IMR-90 (cell line): ENCODE results near the gene RABGGTA. TPM values are rescaled to one million over a fixed set of nuclear protein-coding genes. Genes with fewer than 3 reads are reported as not detected.

ENCODE experiments used
- ATAC-seq: fragments of 200-7000 bp; cut with Tn5 transposase; 2 replicates; pipeline ENCODE4 v1.9.1; 2020; ENCODE audit warnings: low read depth, mild to moderate bottlenecking, moderate library complexity
- BruUV-seq: library from RNA; stranded (reverse); fragments of 400-500 nt; replicated peaks from 2 replicates; lab custom pipeline; 2021; lab: Mats Ljungman, UMichigan
- CTCF ChIA-PET: fragments of 300-600 bp; formaldehyde crosslinking; extraction: SDS; loops from one replicate; lab custom pipeline; 2021; ENCODE audit warnings: antibody characterized with exemption; lab: Yijun Ruan, JAX
- POLR2A ChIA-PET: fragments of 300-600 bp; sonication (Branson Sonifier 250); formaldehyde crosslinking; loops from one replicate; lab custom pipeline; 2022; ENCODE audit warnings: antibody characterized with exemption; ENCODE audit not compliant: unreplicated experiment; lab: Charles Lee
- DNase-seq: peaks from one replicate; pipeline ENCODE4 v3.0.0; 2013
- H2AFZ ChIP-seq: replicated peaks from 2 replicates; pipeline ENCODE3; 2013; ENCODE audit warnings: low read length, mild to moderate bottlenecking; ENCODE audit not compliant: poor library complexity
- H2AK5ac ChIP-seq: 2 replicates; pipeline ENCODE4 v1.6.1; 2013; ENCODE audit warnings: low read depth, low read length, inconsistent platforms
- H2AK9ac ChIP-seq: replicated peaks from 2 replicates; pipeline ENCODE3; 2013; ENCODE audit warnings: mild to moderate bottlenecking, low read depth, low read length, moderate library complexity; ENCODE audit not compliant: poor library complexity
- H2BK120ac ChIP-seq: 2 replicates; pipeline ENCODE4 v1.6.1; 2013; ENCODE audit warnings: low read depth, low read length, inconsistent platforms
- H2BK15ac ChIP-seq: 3 replicates; pipeline ENCODE4 v1.6.1; 2013; ENCODE audit warnings: low read depth, low read length, inconsistent platforms
- H2BK20ac ChIP-seq: 2 replicates; pipeline ENCODE4 v1.6.1; 2013; ENCODE audit warnings: low read depth, mild to moderate bottlenecking, inconsistent platforms, low read length, moderate library complexity
- H2BK5ac ChIP-seq: 2 replicates; pipeline ENCODE4 v1.6.1; 2013; ENCODE audit warnings: mild to moderate bottlenecking, low read depth, low read length, inconsistent platforms; ENCODE audit not compliant: poor library complexity, severe bottlenecking
- H3K14ac ChIP-seq: replicated peaks from 2 replicates; pipeline ENCODE4 v1.6.1; 2013; ENCODE audit warnings: low read depth, low read length, inconsistent platforms
- H3K18ac ChIP-seq: 2 replicates; pipeline ENCODE4 v1.6.1; 2013; ENCODE audit warnings: low read depth, low read length, control low read depth
- H3K23ac ChIP-seq: 2 replicates; pipeline ENCODE4 v1.6.1; 2013; ENCODE audit warnings: low read depth, low read length, inconsistent platforms
- H3K27ac ChIP-seq: 2 replicates; pipeline ENCODE4 v1.5.1; 2013; ENCODE audit warnings: mild to moderate bottlenecking, control low read depth, low read length; ENCODE audit not compliant: insufficient read depth
- H3K27me3 ChIP-seq: 2 replicates; pipeline ENCODE4 v1.6.1; 2013; ENCODE audit warnings: low read length; ENCODE audit not compliant: control insufficient read depth, insufficient read depth
- H3K36me3 ChIP-seq: 2 replicates; pipeline ENCODE4 v1.6.1; 2013; ENCODE audit warnings: low read length, mixed read lengths; ENCODE audit not compliant: control insufficient read depth, insufficient read depth
- H3K4ac ChIP-seq: 2 replicates; pipeline ENCODE4 v1.6.1; 2013; ENCODE audit warnings: low read depth, low read length, inconsistent platforms
- H3K4me1 ChIP-seq: 2 replicates; pipeline ENCODE4 v1.6.1; 2013; ENCODE audit warnings: low read length, mixed read lengths; ENCODE audit not compliant: control insufficient read depth, insufficient read depth
- H3K4me2 ChIP-seq: 2 replicates; pipeline ENCODE4 v1.6.1; 2013; ENCODE audit warnings: low read depth, mild to moderate bottlenecking, control low read depth, low read length, moderate library complexity
- H3K4me3 ChIP-seq: 2 replicates; pipeline ENCODE4 v1.5.1; 2013; ENCODE audit warnings: low read depth, mild to moderate bottlenecking, control low read depth, low read length, moderate library complexity; ENCODE audit not compliant: insufficient read depth
- H3K56ac ChIP-seq: 2 replicates; pipeline ENCODE4 v1.6.1; 2013; ENCODE audit warnings: low read length, inconsistent platforms; ENCODE audit not compliant: insufficient read depth; ENCODE audit errors: extremely low read depth
- H3K79me1 ChIP-seq, 2 experiments: 2 replicates each; pipeline ENCODE4 v1.6.1; 2013; ENCODE audit warnings: low read length in 2 of 2, inconsistent platforms in 1 of 2, low read depth in 1 of 2
- H3K9ac ChIP-seq: 2 replicates; pipeline ENCODE4 v1.6.1; 2013; ENCODE audit warnings: low read depth, low read length, control low read depth
- H3K9me1 ChIP-seq: 2 replicates; pipeline ENCODE4 v1.6.1; 2013; ENCODE audit warnings: low read length, inconsistent platforms; ENCODE audit not compliant: insufficient read depth
- H3K9me3 ChIP-seq: 2 replicates; pipeline ENCODE4 v1.6.1; 2013; ENCODE audit warnings: low read length; ENCODE audit not compliant: control insufficient read depth, insufficient read depth
- H4K20me1 ChIP-seq: 2 replicates; pipeline ENCODE4 v1.6.1; 2013; ENCODE audit warnings: low read length, inconsistent platforms; ENCODE audit not compliant: insufficient read depth
- H4K5ac ChIP-seq: 2 replicates; pipeline ENCODE4 v1.6.1; 2013; ENCODE audit warnings: mild to moderate bottlenecking, low read depth, low read length, control low read depth
- H4K8ac ChIP-seq, 2 experiments: 2 replicates each; pipeline ENCODE4 v1.6.1; 2013; ENCODE audit warnings: low read depth in 2 of 2, low read length in 2 of 2, control low read depth in 1 of 2, inconsistent platforms in 1 of 2
- H4K91ac ChIP-seq: 2 replicates; pipeline ENCODE4 v1.6.1; 2013; ENCODE audit warnings: low read depth, low read length, inconsistent platforms; ENCODE audit not compliant: insufficient read depth
- BHLHE40 ChIP-seq: fragments of 150-350 bp; IDR thresholded peaks from 2 replicates; pipeline ENCODE4 v1.6.1; 2016; ENCODE audit warnings: mild to moderate bottlenecking, low read depth, low read length
- CEBPB ChIP-seq: IDR thresholded peaks from 2 replicates; pipeline ENCODE4 v1.6.1; 2012; ENCODE audit warnings: low read depth, low read length, improper control_type of control experiment
- CHD1 ChIP-seq: IDR thresholded peaks from 2 replicates; pipeline ENCODE4 v1.6.1; 2012; ENCODE audit warnings: low read depth, low read length, improper control_type of control experiment
- ELK1 ChIP-seq: fragments of 150-350 bp; IDR thresholded peaks from 2 replicates; pipeline ENCODE4 v1.6.1; 2016; ENCODE audit warnings: low read depth, mild to moderate bottlenecking, low read length, moderate library complexity, borderline replicate concordance
- FOS ChIP-seq: fragments of 150-350 bp; IDR thresholded peaks from 2 replicates; pipeline ENCODE4 v1.6.1; 2016; ENCODE audit warnings: low read depth, low read length
- MAFK ChIP-seq: IDR thresholded peaks from 2 replicates; pipeline ENCODE4 v1.6.1; 2012; ENCODE audit warnings: low read depth, low read length, improper control_type of control experiment
- MAZ ChIP-seq: IDR thresholded peaks from 2 replicates; pipeline ENCODE4 v1.6.1; 2012; ENCODE audit warnings: low read depth, mild to moderate bottlenecking, low read length, improper control_type of control experiment, moderate library complexity, borderline replicate concordance
- MXI1 ChIP-seq: IDR thresholded peaks from 2 replicates; pipeline ENCODE4 v1.6.1; 2012; ENCODE audit warnings: low read depth, mild to moderate bottlenecking, low read length, moderate library complexity, borderline replicate concordance
- NFE2L2 ChIP-seq: fragments of 150-350 bp; IDR thresholded peaks from 2 replicates; pipeline ENCODE4 v1.6.1; 2016; ENCODE audit warnings: low read depth, mild to moderate bottlenecking, low read length
- POLR2A ChIP-seq: IDR thresholded peaks from 2 replicates; pipeline ENCODE4 v1.6.1; 2012; ENCODE audit warnings: mild to moderate bottlenecking, low read depth, low read length
- RAD21 ChIP-seq: IDR thresholded peaks from 2 replicates; pipeline ENCODE4 v1.6.1; 2012; ENCODE audit warnings: low read length, improper control_type of control experiment
- RCOR1 ChIP-seq: IDR thresholded peaks from 2 replicates; pipeline ENCODE4 v1.6.1; 2012; ENCODE audit warnings: mild to moderate bottlenecking, low read length, improper control_type of control experiment; ENCODE audit not compliant: insufficient replicate concordance
- RFX5 ChIP-seq: IDR thresholded peaks from 2 replicates; pipeline ENCODE4 v1.8.0; 2012; ENCODE audit warnings: low read depth, mild to moderate bottlenecking, low read length, moderate library complexity
- SMC3 ChIP-seq: fragments of 150-350 bp; IDR thresholded peaks from 2 replicates; pipeline ENCODE4 v1.6.1; 2016; ENCODE audit warnings: low read depth, mild to moderate bottlenecking, antibody characterized with exemption, low read length, moderate library complexity
- USF2 ChIP-seq: fragments of 150-350 bp; IDR thresholded peaks from 2 replicates; pipeline ENCODE4 v1.6.1; 2017; ENCODE audit warnings: mild to moderate bottlenecking, antibody characterized with exemption, low read length, low read depth
- WGBS, 2 experiments: methylation state at CpG; one replicate each; pipeline versions ENCODE4 v1.1.5 to v1.1.7; 2013; ENCODE audit warnings: missing lambda C conversion rate in 2 of 2; ENCODE audit not compliant: insufficient read length in 1 of 2; ENCODE audit errors: extremely low coverage in 2 of 2; 5-methylcytosine and 5-hydroxymethylcytosine counted together
- dilution Hi-C: fragments of 300-500 bp; cut with HindIII; formaldehyde crosslinking; loops from one replicate; pipeline ENCODE4 v1.14.3; 2018; ENCODE audit warnings: low sequenced_read_pairs; ENCODE audit not compliant: unreplicated experiment
- in situ Hi-C: fragments of 300-500 bp; cut with MboI; formaldehyde crosslinking; loops from 3 replicates; pipeline ENCODE4 v1.14.3; 2019; ENCODE audit warnings: low sequenced_read_pairs, inconsistent platforms, mixed read lengths
- intact Hi-C: fragments of 100-400 bp; cut with micrococcal nuclease; formaldehyde crosslinking; loops from 2 replicates; pipeline ENCODE4 v1.10.0; 2022
- polyA plus RNA-seq, 3 experiments: library from polyadenylated mRNA; depleted of rRNA; stranded (reverse); fragments of >200 nt; gene quantifications; 2 replicates each; pipeline ENCODE4 v1.2.3, GENCODE V29; 2012; ENCODE audit warnings: low replicate concordance in 1 of 3
- total RNA-seq: library from RNA; depleted of rRNA; stranded (reverse); fragments of >200 nt; gene quantifications from 2 replicates; pipeline ENCODE4 v1.2.3, GENCODE V29; 2012

The RABGGTA gene
- total and polyA plus RNA-seq, 2 of the 4 experiments (the other 2 are of a cell fraction): 25.6 to 55.6 TPM

- Histone ChIP-seq H4K8ac (peak overlapping the region; percentile 86 to 91), H3K9ac (peak overlapping the region; percentile 59), H2AK9ac (peak overlapping the region; percentile 45), H3K18ac (0 out of 2 replicates have a peak overlapping the region, but pooled peaks have one; percentile 16), H2BK15ac (peak overlapping the region; percentile 15; the same call in 1 of the 3 replicates), H3K4me1 (peaks cover 13% of the 10 kb centered on the region), H3K4me3 (peak overlapping the region; percentile 82), H4K5ac (peak overlapping the region; percentile 93), H3K36me3 (peaks cover 20% of the 10 kb centered on the region), H4K20me1 (peaks cover 4% of the 10 kb centered on the region), H3K14ac (peak overlapping the region; percentile 88), H3K9me3 (no peaks in the 10 kb centered on the region), H2BK120ac (peak overlapping the region; percentile 72), H2AK5ac (peak overlapping the region; percentile 98), H3K23ac (peak overlapping the region; percentile 82), H2BK20ac (peak overlapping the region; percentile 33; the same call in 1 of the 2 replicates), H3K4ac (peak overlapping the region; percentile 82), H3K9me1 (peaks cover 18% of the 10 kb centered on the region), H2AFZ (peak overlapping the region; percentile 89), H3K27ac (peak overlapping the region; percentile 88), H3K4me2 (peak overlapping the region; percentile 62), H3K56ac (no peak overlapping the region), H3K27me3 (no peaks in the 10 kb centered on the region), H3K79me1 (peaks cover 25 to 37% of the 10 kb centered on the region in 2 experiments), H4K91ac (peak overlapping the region; percentile 55), H2BK5ac (peak overlapping the region; percentile 49)
- CTCF ChIA-PET: interaction anchor here (0.7 to 2.5 kb wide), 9 partner anchors 8 to 199 kb away, joined by 3 to 23 read pairs (median 4); partner anchors contain the start of genes DHRS1, LTB4R, NOP9 and RABGGTA
- ATAC-seq (no peak), DNase-seq (no peak)
- in situ Hi-C loops (loop anchor here (5.0 kb wide), 1 partner anchor 54 kb away; the partner anchor contains the start of genes DHRS1 and NOP9), dilution Hi-C loops (no loop called here), intact Hi-C loops (loop anchor here (1.0 to 5.0 kb wide), 4 partner anchors 27 to 231 kb away; partner anchors contain the start of gene RABGGTA)
- 80% methylated on average over 1 of the region's 10 CpGs; no CpG with 5 or more reads in 1 of the 2 experiments for WGBS, 2 experiments
- no TSS peak for BruUV-seq
- POLR2A ChIA-PET: interaction anchor here (0.7 kb wide), 1 partner anchor 13 kb away, joined by 11 read pairs; no protein-coding TSS in a partner anchor
- TF ChIP-seq MXI1 (no peak), RCOR1 (no peak), FOS (no peak), USF2 (no peak), CEBPB (no peak), RAD21 (no peak), SMC3 (no peak), BHLHE40 (no peak), RFX5 (no peak), NFE2L2 (no peak), POLR2A (no peak), ELK1 (no peak), MAZ (no peak), MAFK (no peak), CHD1 (no peak)
These were observed 28.0 kb downstream of the RABGGTA start for GRCh38 chr14:24243336-24243836.
